B cell (primary cell): Measurements from ENCODE around the gene LIPG. TPM values are rescaled to one million over a fixed set of nuclear protein-coding genes. Genes with fewer than 3 reads are reported as not detected.

Source experiments
- ATAC-seq: fragments of 200-7000 bp; cut with Tn5 transposase; one replicate; pipeline ENCODE4 v1.10.0; 2021; ENCODE audit warnings: low read depth, mild to moderate bottlenecking, moderate number of reproducible peaks, moderate library complexity
- CTCF ChIA-PET: fragments of 350-600 bp; sonication (Branson Sonifier 250); formaldehyde crosslinking; loops from one replicate; lab custom pipeline; 2021; ENCODE audit warnings: antibody characterized with exemption, inconsistent platforms; lab: Charles Lee
- POLR2A ChIA-PET: fragments of 350-600 bp; sonication (Branson Sonifier 250); formaldehyde crosslinking; loops from one replicate; lab custom pipeline; 2021; ENCODE audit warnings: antibody characterized with exemption; lab: Charles Lee
- DNase-seq: peaks from one replicate; pipeline ENCODE4 v3.0.0; 2013
- H2AFZ ChIP-seq: 2 replicates; pipeline ENCODE4 v1.6.1; 2012; ENCODE audit warnings: mild to moderate bottlenecking, low read depth, low read length; ENCODE audit not compliant: insufficient read depth, poor library complexity, severe bottlenecking
- H3K27ac ChIP-seq, 2 donors: 1 replicate in 1 of 2; 2 replicates in 1 of 2; pipeline ENCODE4 v1.5.1; 2012 to 2013; ENCODE audit warnings: low read length in 2 of 2, mild to moderate bottlenecking in 2 of 2, moderate library complexity in 1 of 2
- H3K27me3 ChIP-seq, 4 experiments: fragments of 200-600 bp in 1 of 4; sonication (generic) in 1 of 4; replicated peaks in 1 of 4; 1 replicate in 2 of 4; 2 replicates in 2 of 4; pipeline versions ENCODE4 v1.6.1 to v1.7.0; 2013 to 2016; ENCODE audit warnings: low read length in 3 of 4, mild to moderate bottlenecking in 2 of 4, mixed read lengths in 1 of 4, moderate library complexity in 1 of 4; ENCODE audit not compliant: insufficient read depth in 4 of 4, control insufficient read depth in 3 of 4; ENCODE audit errors: control extremely low read depth in 1 of 4
- H3K36me3 ChIP-seq, 2 experiments: replicated peaks in 1 of 2; 1 replicate in 1 of 2; 2 replicates in 1 of 2; pipeline versions ENCODE4 v1.6.1 to v1.7.1; 2013; ENCODE audit warnings: low read length in 1 of 2; ENCODE audit not compliant: insufficient read depth in 2 of 2, control insufficient read depth in 1 of 2; ENCODE audit errors: control extremely low read depth in 1 of 2, extremely low read depth in 1 of 2
- H3K4me1 ChIP-seq, 2 donors: fragments of 200-600 bp in 1 of 2; sonication (generic) in 1 of 2; 1 replicate in 1 of 2; 2 replicates in 1 of 2; pipeline versions ENCODE4 v1.5.1 to v1.6.1; 2013 to 2017; ENCODE audit warnings: low read length in 2 of 2; ENCODE audit not compliant: control insufficient read depth in 2 of 2, insufficient read depth in 2 of 2
- H3K4me2 ChIP-seq: replicated peaks from 2 replicates; pipeline ENCODE3; 2012; ENCODE audit warnings: mild to moderate bottlenecking, low read depth, low read length; ENCODE audit not compliant: poor library complexity, severe bottlenecking
- H3K4me3 ChIP-seq, 5 experiments: fragments of 200-600 bp in 1 of 5; sonication (generic) in 1 of 5; 1 replicate in 3 of 5; 2 replicates in 2 of 5; pipeline versions ENCODE4 v1.5.1 to v1.7.0; 2011 to 2016; ENCODE audit warnings: low read length in 4 of 5, mild to moderate bottlenecking in 4 of 5, low read depth in 2 of 5, control low read depth in 1 of 5, moderate library complexity in 1 of 5; ENCODE audit not compliant: insufficient read depth in 1 of 5; ENCODE audit errors: control extremely low read depth in 1 of 5, extremely low read depth in 1 of 5
- H3K79me2 ChIP-seq: fragments of 200-600 bp; sonication (generic); one replicate; pipeline ENCODE4 v1.6.0; 2016; ENCODE audit warnings: low read length; ENCODE audit not compliant: control insufficient read depth, insufficient read depth
- H3K9ac ChIP-seq: fragments of 200-600 bp; sonication (generic); 2 replicates; pipeline ENCODE4 v1.6.1; 2017; ENCODE audit warnings: mild to moderate bottlenecking, low read length, moderate library complexity
- H3K9me3 ChIP-seq, 3 donors: one replicate each; pipeline versions ENCODE4 v1.6.1 to v1.7.1; 2013; ENCODE audit warnings: low read length in 2 of 3; ENCODE audit not compliant: control insufficient read depth in 2 of 3, insufficient read depth in 1 of 3; ENCODE audit errors: control extremely low read depth in 1 of 3
- H4K20me1 ChIP-seq: 2 replicates; pipeline ENCODE4 v1.6.0; 2012; ENCODE audit warnings: mild to moderate bottlenecking, low read length; ENCODE audit not compliant: insufficient read depth, control insufficient read depth, poor library complexity, severe bottlenecking
- H3K27ac Mint-ChIP-seq: one replicate; pipeline ENCODE4 v1.8.0; 2021; ENCODE audit warnings: mixed read lengths
- H3K27me3 Mint-ChIP-seq: one replicate; pipeline ENCODE4 v1.8.0; 2021; ENCODE audit warnings: mixed read lengths
- H3K4me1 Mint-ChIP-seq: one replicate; pipeline ENCODE4 v1.8.0; 2021; ENCODE audit warnings: mixed read lengths
- H3K4me3 Mint-ChIP-seq: one replicate; pipeline ENCODE4 v1.8.0; 2021; ENCODE audit warnings: mixed read lengths
- H3K9me3 Mint-ChIP-seq: one replicate; pipeline ENCODE4 v1.8.0; 2022; ENCODE audit warnings: mixed read lengths; ENCODE audit not compliant: insufficient read depth
- CTCF ChIP-seq: fragments of 200-600 bp; IDR thresholded peaks from one replicate; pipeline ENCODE4 v1.8.0; 2022; ENCODE audit warnings: antibody characterized with exemption, mild to moderate bottlenecking
- EZH2 ChIP-seq: IDR thresholded peaks from 2 replicates; pipeline ENCODE4 v1.6.1; 2012; ENCODE audit warnings: borderline replicate concordance, low read depth, mild to moderate bottlenecking, moderate library complexity, low read length; ENCODE audit not compliant: insufficient read depth, poor library complexity, severe bottlenecking
- WGBS: methylation state at CpG from one replicate; pipeline ENCODE4 v1.1.5; 2013; ENCODE audit warnings: missing lambda C conversion rate; ENCODE audit not compliant: insufficient coverage; 5-methylcytosine and 5-hydroxymethylcytosine counted together
- intact Hi-C: fragments of 100-400 bp; cut with micrococcal nuclease; formaldehyde crosslinking; loops from one replicate; pipeline ENCODE4 v1.10.0; 2022
- polyA plus RNA-seq: library from polyadenylated mRNA; depleted of rRNA; stranded (reverse); fragments of >200 nt; gene quantifications from 2 replicates; pipeline ENCODE4 v1.2.3, GENCODE V29; 2012
- total RNA-seq, 2 donors: library from RNA; stranded (reverse); fragments of 120-200 nt in 1 of 2; gene quantifications; 1 replicate in 1 of 2; 2 replicates in 1 of 2; pipeline versions ENCODE4 v1.2.3 to v1.2.4, GENCODE V29; 2013 to 2022

The LIPG gene
- total and polyA plus RNA-seq, 2 donors (not counting 1 experiment from before 2014, with no cell fraction given): not detected

- CTCF ChIA-PET: no interaction called here
- Histone ChIP-seq H3K9ac (no peak overlapping the region), H2AFZ (no peak overlapping the region), H3K27me3 (peaks cover 0 to 3% (median 0%) of the 10 kb centered on the region in 4 experiments), H3K36me3 (no peaks in the 10 kb centered on the region), H3K4me1 (no peaks in the 10 kb centered on the region), H3K27ac (no peak overlapping the region), H3K79me2 (no peaks in the 10 kb centered on the region), H3K9me3 (no peaks in the 10 kb centered on the region), H3K4me3 (no peak overlapping the region), H4K20me1 (no peaks in the 10 kb centered on the region), H3K4me2 (no peak overlapping the region)
- no peak for TF ChIP-seq CTCF
- no peak for TF ChIP-seq EZH2
- Mint-ChIP-seq H3K4me3 (no peak overlapping the region), H3K4me1 (no peaks in the 10 kb centered on the region), H3K27ac (no peak overlapping the region), H3K9me3 (no peaks in the 10 kb centered on the region), H3K27me3 (peaks cover 28% of the 10 kb centered on the region)
- DNase-seq (no peak), ATAC-seq (no peak)
- WGBS: 100% methylated on average over 2 of the region's 3 CpGs
- POLR2A ChIA-PET: no interaction called here
- intact Hi-C loops: no loop called here
Observed at GRCh38 chr18:49596687-49597086, 34.8 kb downstream of the LIPG start.

GRCh38 chr18:49597157-49597931 lies 35.5 kb downstream of the LIPG start:
- no peak overlapping the region for H3K27ac Mint-ChIP-seq
- Histone ChIP-seq H3K27me3 (peaks cover 0 to 3% (median 0%) of the 10 kb centered on the region in 4 experiments), H3K27ac (no peak overlapping the region), H3K79me2 (no peaks in the 10 kb centered on the region), H4K20me1 (no peaks in the 10 kb centered on the region), H3K4me3 (no peak overlapping the region), H2AFZ (no peak overlapping the region), H3K4me1 (no peaks in the 10 kb centered on the region), H3K9ac (no peak overlapping the region), H3K9me3 (no peaks in the 10 kb centered on the region), H3K4me2 (no peak overlapping the region), H3K36me3 (no peaks in the 10 kb centered on the region)
- H3K27me3 Mint-ChIP-seq: peaks cover 28% of the 10 kb centered on the region
- no peaks in the 10 kb centered on the region for H3K9me3 Mint-ChIP-seq
- TF ChIP-seq EZH2 (no peak), CTCF (no peak)
- intact Hi-C loops: no loop called here
- ChIA-PET POLR2A (no interaction called here), CTCF (no interaction called here)
- DNase-seq (no peak), ATAC-seq (no peak)
- no peak overlapping the region for H3K4me3 Mint-ChIP-seq
- 88% methylated on average over 4 of the region's 8 CpGs for WGBS
- no peaks in the 10 kb centered on the region for H3K4me1 Mint-ChIP-seq
